OCI-LY3 (cell line): ENCODE results near the gene BANK1.
A peak's percentile ranks its signal among the peaks of the same experiment; 100 is the strongest.

Source experiments
- H2AFZ ChIP-seq: fragments of 200-600, 300-600 bp; shearing (Covaris generic); 2 replicates; pipeline ENCODE4 v1.6.0; 2014; ENCODE audit warnings: antibody characterized with exemption, low read depth, low read length
- H3K27ac ChIP-seq: fragments of 200-600, 300-600 bp; sonication (generic); 2 replicates; pipeline ENCODE4 v1.5.1; 2014; ENCODE audit warnings: mild to moderate bottlenecking, low read length, moderate library complexity, mixed read lengths
- H3K27me3 ChIP-seq: fragments of 200-600, 300-600 bp; sonication (generic); 2 replicates; pipeline ENCODE4 v1.6.1; 2014; ENCODE audit warnings: low read depth, low read length, mixed read lengths
- H3K36me3 ChIP-seq: fragments of 200-600, 300-600 bp; sonication (generic); replicated peaks from 2 replicates; pipeline ENCODE3; 2014; ENCODE audit warnings: low read depth, low read length, mixed read lengths
- H3K4me1 ChIP-seq: fragments of 300-600, 200-600 bp; sonication (generic); 2 replicates; pipeline ENCODE4 v1.6.1; 2014; ENCODE audit warnings: low read length, mixed read lengths
- H3K4me2 ChIP-seq: fragments of 200-600, 300-600 bp; sonication (generic); 2 replicates; pipeline ENCODE4 v1.6.1; 2014; ENCODE audit warnings: low read length, mixed read lengths
- H3K4me3 ChIP-seq: fragments of 300-600, 200-600 bp; sonication (generic); 2 replicates; pipeline ENCODE4 v1.5.1; 2014; ENCODE audit warnings: antibody characterized with exemption, mild to moderate bottlenecking, low read length, moderate library complexity
- H3K79me2 ChIP-seq: fragments of 300-600, 200-600 bp; shearing (Covaris generic); 2 replicates; pipeline ENCODE4 v1.6.1; 2014; ENCODE audit warnings: mild to moderate bottlenecking, low read length, mixed read lengths
- H3K9ac ChIP-seq: fragments of 300-600, 200-600 bp; shearing (Covaris generic); 2 replicates; pipeline ENCODE4 v1.6.0; 2014; ENCODE audit warnings: mild to moderate bottlenecking, low read length, moderate library complexity
- H3K9me3 ChIP-seq: fragments of 200-600, 300-600 bp; shearing (Covaris generic); 2 replicates; pipeline ENCODE4 v1.6.1; 2014; ENCODE audit warnings: low read length, mixed read lengths; ENCODE audit not compliant: insufficient read depth
- H4K20me1 ChIP-seq: fragments of 200-600, 300-600 bp; sonication (generic); 2 replicates; pipeline ENCODE4 v1.6.1; 2016; ENCODE audit warnings: low read length, mixed read lengths; ENCODE audit not compliant: insufficient read depth
- CTCF ChIP-seq: fragments of 200-600, 300-600 bp; sonication (generic); IDR thresholded peaks from 2 replicates; pipeline ENCODE4 v1.5.1; 2014; ENCODE audit warnings: antibody characterized with exemption, low read length, low read depth
- EZH2phosphoT487 ChIP-seq: fragments of 200-600 bp; shearing (Covaris generic); IDR thresholded peaks from 2 replicates; pipeline ENCODE4 v1.6.1; 2018; ENCODE audit warnings: antibody characterized with exemption, mixed run types, low read depth

Gene BANK1

DNA sequence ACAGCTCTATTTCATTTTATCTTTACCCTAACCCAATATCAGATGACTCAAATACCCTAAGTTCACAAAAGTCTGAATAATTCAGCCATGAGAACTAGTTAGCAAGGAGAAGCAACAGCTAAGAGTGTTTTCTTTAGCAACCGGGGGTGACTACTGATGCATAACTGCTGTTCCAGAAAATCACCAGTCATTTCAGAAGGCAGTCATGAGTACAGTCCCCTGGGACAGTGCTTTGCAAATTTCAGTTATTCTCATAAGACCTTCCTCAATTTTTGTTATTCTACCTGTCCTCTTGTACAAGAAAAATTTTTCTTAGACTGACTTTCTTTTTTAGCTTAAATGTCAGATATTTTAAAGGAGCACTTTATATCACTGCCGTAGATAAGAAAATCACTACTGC lies 16.4 kb downstream of the BANK1 start:
- Histone ChIP-seq H3K4me1 (peaks cover 49% of the 10 kb centered on the region), H3K79me2 (0 out of 2 replicates have a peak, but pooled peaks cover 5% of the 10 kb centered on the region), H4K20me1 (no peaks in the 10 kb centered on the region), H3K4me3 (peak overlapping the region; percentile 62), H3K4me2 (peak overlapping the region; percentile 92), H3K36me3 (no peaks in the 10 kb centered on the region), H2AFZ (no peak overlapping the region), H3K9ac (peak overlapping the region; percentile 70), H3K27me3 (no peaks in the 10 kb centered on the region), H3K27ac (peak overlapping the region; percentile 94), H3K9me3 (no peaks in the 10 kb centered on the region)
- no peak for TF ChIP-seq CTCF
- peak; percentile 64; the same call in 1 of the 2 replicates for TF ChIP-seq EZH2phosphoT487

GRCh38 chr4:101807351-101807750 lies 16.8 kb downstream of the BANK1 start:
- Histone ChIP-seq H3K9me3 (no peaks in the 10 kb centered on the region), H3K9ac (peak overlapping the region; percentile 70), H3K36me3 (no peaks in the 10 kb centered on the region), H3K4me2 (peak overlapping the region; percentile 92), H4K20me1 (no peaks in the 10 kb centered on the region), H3K79me2 (0 out of 2 replicates have a peak, but pooled peaks cover 5% of the 10 kb centered on the region), H3K27me3 (no peaks in the 10 kb centered on the region), H3K4me1 (peaks cover 45% of the 10 kb centered on the region), H2AFZ (no peak overlapping the region), H3K4me3 (peak overlapping the region; percentile 62), H3K27ac (peak overlapping the region; percentile 94)
- TF ChIP-seq EZH2phosphoT487 (no peak), CTCF (no peak)

GRCh38 chr4:101813604-101814003 lies 23.1 kb downstream of the BANK1 start:
- H4K20me1 ChIP-seq, result no peaks in the 10 kb centered on the region
- H3K4me3 ChIP-seq, result no peak overlapping the region
- no peaks in the 10 kb centered on the region for H3K27me3 ChIP-seq
- H3K9me3 ChIP-seq, result no peaks in the 10 kb centered on the region
- peak overlapping the region; percentile 37; the same call in 1 of the 2 replicates for H2AFZ ChIP-seq
- no peaks in the 10 kb centered on the region for H3K36me3 ChIP-seq
- no peaks in the 10 kb centered on the region for H3K79me2 ChIP-seq
- H3K4me2 ChIP-seq, result peak overlapping the region; percentile 38
- no peak overlapping the region for H3K9ac ChIP-seq
- no peak overlapping the region for H3K27ac ChIP-seq
- TF ChIP-seq EZH2phosphoT487, result no peak
- TF ChIP-seq CTCF, result no peak
- peaks cover 8% of the 10 kb centered on the region for H3K4me1 ChIP-seq

- H3K4me2 ChIP-seq, result no peak overlapping the region
Measured at GRCh38 chr4:101818362-101818761, 27.8 kb downstream of the BANK1 start.

More at GRCh38 chr4:101818362-101818761, 27.8 kb downstream of the BANK1 start:
- Histone ChIP-seq H3K36me3 (no peaks in the 10 kb centered on the region), H3K4me3 (no peak overlapping the region), H2AFZ (no peak overlapping the region), H3K4me1 (peaks cover 5% of the 10 kb centered on the region), H3K79me2 (no peaks in the 10 kb centered on the region), H3K9me3 (no peaks in the 10 kb centered on the region), H4K20me1 (no peaks in the 10 kb centered on the region), H3K9ac (no peak overlapping the region), H3K27ac (no peak overlapping the region), H3K27me3 (no peaks in the 10 kb centered on the region)
- no peak for TF ChIP-seq CTCF
- TF ChIP-seq EZH2phosphoT487, result no peak
